HEK293 (cell line): ENCODE results near the gene TNS3.

Source experiments
- CTCF ChIA-PET: fragments of 350-600 bp; formaldehyde crosslinking; extraction: SDS; loops from one replicate; lab custom pipeline; 2021; ENCODE audit warnings: antibody characterized with exemption; lab: Yijun Ruan, JAX
- POLR2A ChIA-PET: fragments of 300-600 bp; formaldehyde crosslinking; extraction: SDS; loops from one replicate; lab custom pipeline; 2020; ENCODE audit warnings: antibody characterized with exemption, inconsistent platforms; lab: Yijun Ruan, JAX
- H3K27ac ChIP-seq: fragments of 200-500 bp; sonication (Bioruptor generic); 2 replicates; pipeline ENCODE4 v1.5.1; 2014; ENCODE audit warnings: low read depth, low read length, control low read depth, inconsistent platforms; ENCODE audit errors: extremely low read depth
- H3K36me3 ChIP-seq, 2 experiments: fragments of 200-500 bp in 1 of 2; sonication (Bioruptor generic) in 1 of 2; 1 replicate in 1 of 2; 2 replicates in 1 of 2; pipeline ENCODE4 v1.5.1; 2014 to 2017; ENCODE audit warnings: inconsistent platforms in 2 of 2, low read length in 2 of 2; ENCODE audit not compliant: control insufficient read depth in 2 of 2, insufficient read depth in 1 of 2
- H3K4me1 ChIP-seq: fragments of 200-500 bp; sonication (Bioruptor generic); 2 replicates; pipeline ENCODE4 v1.5.1; 2014; ENCODE audit warnings: mild to moderate bottlenecking, low read length, inconsistent platforms; ENCODE audit not compliant: control insufficient read depth, insufficient read depth
- H3K4me3 ChIP-seq: 2 replicates; pipeline ENCODE4 v1.5.1; 2011; ENCODE audit warnings: low read depth, mild to moderate bottlenecking, control low read depth, low read length, moderate library complexity
- H3K9me3 ChIP-seq: fragments of 200-500 bp; sonication (Bioruptor generic); 2 replicates; pipeline ENCODE4 v1.5.1; 2014; ENCODE audit warnings: low read depth, low read length, inconsistent platforms; ENCODE audit not compliant: control insufficient read depth, insufficient read depth
- EGR2 ChIP-seq: fragments of 450-650 bp; formaldehyde crosslinking; IDR thresholded peaks from 2 replicates; pipeline ENCODE4 v1.5.1; 2016; ENCODE audit warnings: low read depth, missing biosample characterization, missing genetic modification characterization
- HIC1 ChIP-seq: fragments of 450-650 bp; formaldehyde crosslinking; IDR thresholded peaks from 2 replicates; pipeline ENCODE4 v1.5.1; 2016; ENCODE audit warnings: missing biosample characterization, missing genetic modification characterization
- IKZF3 ChIP-seq: fragments of 450-650 bp; IDR thresholded peaks from 2 replicates; pipeline ENCODE4 v1.5.0; 2018; ENCODE audit warnings: missing biosample characterization, mild to moderate bottlenecking, missing genetic modification characterization, moderate library complexity
- KLF1 ChIP-seq: fragments of 450-650 bp; formaldehyde crosslinking; IDR thresholded peaks from 2 replicates; pipeline ENCODE4 v1.5.1; 2016; ENCODE audit warnings: missing biosample characterization, missing genetic modification characterization
- REST ChIP-seq: fragments of 450-650 bp; formaldehyde crosslinking; IDR thresholded peaks from 2 replicates; pipeline ENCODE4 v1.5.1; 2016; ENCODE audit warnings: missing biosample characterization, missing genetic modification characterization
- SALL2 ChIP-seq: fragments of 450-650 bp; formaldehyde crosslinking; IDR thresholded peaks from 2 replicates; pipeline ENCODE4 v1.5.0; 2017; ENCODE audit warnings: missing biosample characterization, mild to moderate bottlenecking, missing genetic modification characterization, borderline replicate concordance
- SCRT1 ChIP-seq: fragments of 450-650 bp; formaldehyde crosslinking; IDR thresholded peaks from 2 replicates; pipeline ENCODE4 v1.5.1; 2016; ENCODE audit warnings: missing biosample characterization, missing genetic modification characterization, borderline replicate concordance
- YY1 ChIP-seq: fragments of 450-650 bp; formaldehyde crosslinking; IDR thresholded peaks from 2 replicates; pipeline ENCODE4 v1.5.1; 2018; ENCODE audit warnings: missing biosample characterization, missing genetic modification characterization
- ZBTB26 ChIP-seq: fragments of 450-650 bp; formaldehyde crosslinking; optimal IDR thresholded peaks from 2 replicates; pipeline ENCODE3; 2016; ENCODE audit warnings: missing biosample characterization, mild to moderate bottlenecking, missing genetic modification characterization
- ZNF138 ChIP-seq: fragments of 450-650 bp; formaldehyde crosslinking; IDR thresholded peaks from 2 replicates; pipeline ENCODE4 v1.5.1; 2016; ENCODE audit warnings: missing biosample characterization, missing genetic modification characterization, borderline replicate concordance
- ZNF157 ChIP-seq: fragments of 450-650 bp; formaldehyde crosslinking; IDR thresholded peaks from 2 replicates; pipeline ENCODE4 v1.5.1; 2016; ENCODE audit warnings: missing biosample characterization, missing genetic modification characterization
- ZNF174 ChIP-seq: fragments of 450-650 bp; formaldehyde crosslinking; IDR thresholded peaks from 2 replicates; pipeline ENCODE4 v1.5.0; 2017; ENCODE audit warnings: missing biosample characterization, mild to moderate bottlenecking, missing genetic modification characterization
- ZNF221 ChIP-seq: fragments of 450-650 bp; formaldehyde crosslinking; IDR thresholded peaks from 2 replicates; pipeline ENCODE4 v1.5.1; 2017; ENCODE audit warnings: missing biosample characterization, missing genetic modification characterization, borderline replicate concordance
- ZNF239 ChIP-seq: fragments of 450-650 bp; formaldehyde crosslinking; IDR thresholded peaks from 2 replicates; pipeline ENCODE4 v1.5.1; 2016; ENCODE audit warnings: missing biosample characterization, missing genetic modification characterization
- ZNF274 ChIP-seq, 2 experiments: fragments of 200-500 bp in 1 of 2; fragments of 450-650 bp in 1 of 2; sonication (Bioruptor generic) in 1 of 2; formaldehyde crosslinking in 1 of 2; IDR thresholded peaks; 2 replicates each; pipeline versions ENCODE4 v1.5.1 to v1.6.1; 2014 to 2016; ENCODE audit warnings: borderline replicate concordance in 1 of 2, inconsistent platforms in 1 of 2, low read length in 1 of 2, missing biosample characterization in 1 of 2, missing genetic modification characterization in 1 of 2
- ZNF398 ChIP-seq: fragments of 450-650 bp; formaldehyde crosslinking; IDR thresholded peaks from 2 replicates; pipeline ENCODE4 v1.5.1; 2017; ENCODE audit warnings: missing biosample characterization, missing genetic modification characterization
- ZNF426 ChIP-seq: fragments of 450-650 bp; formaldehyde crosslinking; IDR thresholded peaks from 2 replicates; pipeline ENCODE4 v1.5.1; 2017; ENCODE audit warnings: missing biosample characterization, missing genetic modification characterization, mild to moderate bottlenecking, inconsistent platforms, moderate library complexity
- ZNF449 ChIP-seq: fragments of 450-650 bp; formaldehyde crosslinking; IDR thresholded peaks from 2 replicates; pipeline ENCODE4 v1.5.1; 2017; ENCODE audit warnings: missing biosample characterization, mild to moderate bottlenecking, missing genetic modification characterization, moderate library complexity
- ZNF501 ChIP-seq: fragments of 450-650 bp; formaldehyde crosslinking; IDR thresholded peaks from 2 replicates; pipeline ENCODE4 v1.5.1; 2016; ENCODE audit warnings: missing biosample characterization, missing genetic modification characterization
- ZNF549 ChIP-seq: fragments of 450-650 bp; IDR thresholded peaks from 2 replicates; pipeline ENCODE4 v1.5.1; 2018; ENCODE audit warnings: missing biosample characterization, missing genetic modification characterization, mild to moderate bottlenecking, inconsistent platforms, moderate library complexity
- ZNF654 ChIP-seq: fragments of 450-650 bp; formaldehyde crosslinking; IDR thresholded peaks from 2 replicates; pipeline ENCODE4 v1.5.1; 2016; ENCODE audit warnings: low read depth, missing biosample characterization, missing genetic modification characterization
- ZNF658 ChIP-seq: fragments of 450-650 bp; formaldehyde crosslinking; IDR thresholded peaks from 2 replicates; pipeline ENCODE4; 2016; ENCODE audit warnings: missing biosample characterization, missing genetic modification characterization
- ZNF830 ChIP-seq: fragments of 450-650 bp; IDR thresholded peaks from 2 replicates; pipeline ENCODE4 v1.5.0; 2018; ENCODE audit warnings: missing biosample characterization, missing genetic modification characterization, low read depth, mild to moderate bottlenecking, moderate library complexity
- ZSCAN16 ChIP-seq: fragments of 450-650 bp; formaldehyde crosslinking; IDR thresholded peaks from 2 replicates; pipeline ENCODE4 v1.5.1; 2016; ENCODE audit warnings: missing biosample characterization, missing genetic modification characterization

Gene TNS3

GRCh38 chr7:47506382-47507339, 75.2 kb downstream of the TNS3 start (continued):
- no peak for TF ChIP-seq REST (tag by site-specific recombination)
- TF ChIP-seq ZSCAN16 (tag by site-specific recombination): no peak
- no peak for TF ChIP-seq ZNF830
- TF ChIP-seq ZNF157 (tag by site-specific recombination): no peak
- no peak for TF ChIP-seq ZNF658 (tag by site-specific recombination)
- no peak for TF ChIP-seq ZNF449 (tag by site-specific recombination)
- TF ChIP-seq EGR2 (tag by site-specific recombination): no peak
- TF ChIP-seq ZBTB26: no peak
- no peak for TF ChIP-seq ZNF274 (IDR thresholded peaks at IDR 0.05; ENCODE audit: low read length)
- no peak for TF ChIP-seq ZNF274 (tag by site-specific recombination; IDR thresholded peaks at IDR 0.05; ENCODE audit: borderline replicate concordance)
- no peak for TF ChIP-seq SALL2 (tag by site-specific recombination)

GRCh38 chr7:47505312-47506007, 76.5 kb downstream of the TNS3 start:
- peaks cover 3% of the 10 kb centered on the region; the same call in 1 of the 2 replicates for H3K4me1 ChIP-seq
- H3K9me3 ChIP-seq: no peaks in the 10 kb centered on the region
- H3K4me3 ChIP-seq: no peak overlapping the region
- ChIA-PET CTCF (interaction anchor here (0.6 to 1.5 kb wide), 2 partner anchors 89 to 239 kb away, joined by 3 to 4 read pairs; no protein-coding TSS in a partner anchor), POLR2A (no interaction called here)
- H3K27ac ChIP-seq: no peak overlapping the region
- no peaks in the 10 kb centered on the region for H3K36me3 ChIP-seq
- TF ChIP-seq ZNF549 (tag by site-specific recombination) (no peak), KLF1 (no peak), ZNF174 (tag by site-specific recombination) (no peak), ZNF398 (tag by site-specific recombination) (no peak), ZNF654 (tag by site-specific recombination) (no peak), ZNF501 (no peak), YY1 (tag by site-specific recombination) (no peak), ZNF426 (no peak), ZNF239 (tag by site-specific recombination) (no peak), SCRT1 (tag by site-specific recombination) (no peak), HIC1 (no peak), ZNF138 (tag by site-specific recombination) (no peak), ZNF221 (tag by site-specific recombination) (no peak), IKZF3 (tag by site-specific recombination) (no peak)
